22Rv1 (cell line): ENCODE results near the gene TCEA3.

ENCODE experiments used
- ZFX ChIP-seq: fragments of 450-650 bp; IDR thresholded peaks from 2 replicates; pipeline ENCODE4 v1.6.1; 2017; ENCODE audit warnings: antibody characterized with exemption, borderline replicate concordance
- TF ChIP-seq, protein P1 (sequence below): fragments of 450-650 bp; IDR thresholded peaks from 2 replicates; pipeline ENCODE4 v1.5.1; 2017; ENCODE audit warnings: mild to moderate bottlenecking

DNA sequence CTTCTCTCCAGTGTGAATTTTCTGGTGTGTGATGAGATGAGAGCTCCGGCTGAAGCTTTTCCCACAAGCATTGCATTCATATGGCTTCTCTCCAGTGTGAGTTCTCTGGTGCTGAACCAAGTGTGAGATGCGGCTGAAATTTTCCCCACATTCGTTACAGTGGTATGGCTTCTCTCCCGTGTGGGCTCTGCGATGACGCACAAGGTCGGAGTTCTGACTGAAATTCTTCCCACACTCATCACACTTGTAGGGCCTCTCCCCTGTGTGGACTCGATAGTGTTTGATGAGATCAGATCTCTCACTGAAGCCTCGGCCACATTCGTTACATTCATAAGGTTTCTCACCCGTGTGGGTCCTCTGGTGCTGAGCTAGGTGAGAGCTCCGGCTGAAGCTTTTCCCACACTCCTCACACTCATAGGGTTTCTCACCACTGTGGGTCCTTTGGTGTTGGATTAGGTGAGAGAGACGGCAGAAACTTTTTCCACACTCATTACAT is 62.3 kb downstream of the TCEA3 start:
- TF ChIP-seq, protein P1, sequence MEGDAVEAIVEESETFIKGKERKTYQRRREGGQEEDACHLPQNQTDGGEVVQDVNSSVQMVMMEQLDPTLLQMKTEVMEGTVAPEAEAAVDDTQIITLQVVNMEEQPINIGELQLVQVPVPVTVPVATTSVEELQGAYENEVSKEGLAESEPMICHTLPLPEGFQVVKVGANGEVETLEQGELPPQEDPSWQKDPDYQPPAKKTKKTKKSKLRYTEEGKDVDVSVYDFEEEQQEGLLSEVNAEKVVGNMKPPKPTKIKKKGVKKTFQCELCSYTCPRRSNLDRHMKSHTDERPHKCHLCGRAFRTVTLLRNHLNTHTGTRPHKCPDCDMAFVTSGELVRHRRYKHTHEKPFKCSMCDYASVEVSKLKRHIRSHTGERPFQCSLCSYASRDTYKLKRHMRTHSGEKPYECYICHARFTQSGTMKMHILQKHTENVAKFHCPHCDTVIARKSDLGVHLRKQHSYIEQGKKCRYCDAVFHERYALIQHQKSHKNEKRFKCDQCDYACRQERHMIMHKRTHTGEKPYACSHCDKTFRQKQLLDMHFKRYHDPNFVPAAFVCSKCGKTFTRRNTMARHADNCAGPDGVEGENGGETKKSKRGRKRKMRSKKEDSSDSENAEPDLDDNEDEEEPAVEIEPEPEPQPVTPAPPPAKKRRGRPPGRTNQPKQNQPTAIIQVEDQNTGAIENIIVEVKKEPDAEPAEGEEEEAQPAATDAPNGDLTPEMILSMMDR = no peak
- no peak for TF ChIP-seq ZFX
